ENCODE data around the gene SLCO4A1.

DNA sequence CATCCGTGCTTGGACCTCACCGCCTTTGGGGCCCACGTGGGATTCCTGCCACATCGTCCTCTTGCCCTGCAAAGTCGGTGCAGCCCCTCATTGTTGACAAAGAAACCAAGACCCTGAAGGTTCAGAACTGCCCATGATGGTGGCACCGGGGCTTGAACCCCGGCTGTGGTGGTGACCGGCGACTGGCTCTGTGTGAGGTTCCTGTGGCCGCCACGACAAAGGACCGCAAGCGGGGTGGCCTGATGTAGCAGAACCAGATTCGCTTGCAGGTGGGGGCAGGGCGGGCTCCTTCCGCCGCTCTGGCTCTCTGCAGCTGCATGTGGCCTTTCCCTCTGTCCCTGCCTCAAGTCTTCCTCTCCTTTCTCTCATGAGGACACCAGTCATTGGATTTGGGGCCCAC, 28.7 kb downstream of the SLCO4A1 start:
- TF ChIP-seq, protein P1, sequence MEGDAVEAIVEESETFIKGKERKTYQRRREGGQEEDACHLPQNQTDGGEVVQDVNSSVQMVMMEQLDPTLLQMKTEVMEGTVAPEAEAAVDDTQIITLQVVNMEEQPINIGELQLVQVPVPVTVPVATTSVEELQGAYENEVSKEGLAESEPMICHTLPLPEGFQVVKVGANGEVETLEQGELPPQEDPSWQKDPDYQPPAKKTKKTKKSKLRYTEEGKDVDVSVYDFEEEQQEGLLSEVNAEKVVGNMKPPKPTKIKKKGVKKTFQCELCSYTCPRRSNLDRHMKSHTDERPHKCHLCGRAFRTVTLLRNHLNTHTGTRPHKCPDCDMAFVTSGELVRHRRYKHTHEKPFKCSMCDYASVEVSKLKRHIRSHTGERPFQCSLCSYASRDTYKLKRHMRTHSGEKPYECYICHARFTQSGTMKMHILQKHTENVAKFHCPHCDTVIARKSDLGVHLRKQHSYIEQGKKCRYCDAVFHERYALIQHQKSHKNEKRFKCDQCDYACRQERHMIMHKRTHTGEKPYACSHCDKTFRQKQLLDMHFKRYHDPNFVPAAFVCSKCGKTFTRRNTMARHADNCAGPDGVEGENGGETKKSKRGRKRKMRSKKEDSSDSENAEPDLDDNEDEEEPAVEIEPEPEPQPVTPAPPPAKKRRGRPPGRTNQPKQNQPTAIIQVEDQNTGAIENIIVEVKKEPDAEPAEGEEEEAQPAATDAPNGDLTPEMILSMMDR (conservative IDR thresholded peaks at IDR 0.05; ENCODE audit: low read depth, low read length), result no peak
- no peak for TF ChIP-seq EZH2 (IDR thresholded peaks at IDR 0.05; ENCODE audit: borderline replicate concordance, low read depth, low read length, poor library complexity, severe bottlenecking)
